GM23338 (cell line): ENCODE results near the gene KATNAL2. TPM values are rescaled to one million over a fixed set of nuclear protein-coding genes. Genes with fewer than 3 reads are reported as not detected.

Experiments used
- ATAC-seq: fragments of 200-7000 bp; cut with Tn5 transposase; 3 replicates; pipeline ENCODE4 v1.9.1; 2020
- DNase-seq: peaks from one replicate; pipeline ENCODE4 v3.0.0-alpha.2; 2015; ENCODE audit warnings: low spot score
- H2AFZ ChIP-seq: fragments of 200-600 bp; sonication (generic); 2 replicates; pipeline ENCODE4 v1.8.0; 2016; ENCODE audit warnings: antibody characterized with exemption, mild to moderate bottlenecking, moderate library complexity
- H3F3A ChIP-seq: fragments of 200-600 bp; sonication (generic); replicated peaks from 2 replicates; pipeline ENCODE4 v1.8.0; 2017; ENCODE audit warnings: antibody characterized with exemption, mixed run types, low read depth
- H3K27ac ChIP-seq: fragments of 200-600 bp; sonication (generic); 2 replicates; pipeline ENCODE4 v1.6.1; 2016; ENCODE audit warnings: low read depth
- H3K27me3 ChIP-seq: fragments of 200-600 bp; sonication (generic); 2 replicates; pipeline ENCODE4 v1.8.0; 2016; ENCODE audit warnings: mild to moderate bottlenecking, mixed run types, moderate library complexity; ENCODE audit not compliant: insufficient read depth
- H3K36me3 ChIP-seq: fragments of 200-600 bp; sonication (generic); 2 replicates; pipeline ENCODE4 v1.8.0; 2016; ENCODE audit warnings: mild to moderate bottlenecking; ENCODE audit not compliant: insufficient read depth
- H3K4me1 ChIP-seq: fragments of 200-600 bp; sonication (generic); 2 replicates; pipeline ENCODE4 v1.8.0; 2016; ENCODE audit warnings: mild to moderate bottlenecking, moderate library complexity; ENCODE audit not compliant: insufficient read depth
- H3K4me2 ChIP-seq: fragments of 200-600 bp; sonication (generic); 2 replicates; pipeline ENCODE4 v1.7.1; 2017; ENCODE audit warnings: mixed run types
- H3K4me3 ChIP-seq: fragments of 200-600 bp; sonication (generic); 2 replicates; pipeline ENCODE4 v1.6.1; 2016; ENCODE audit warnings: mixed run types
- H3K79me2 ChIP-seq: fragments of 200-600 bp; sonication (generic); replicated peaks from 2 replicates; pipeline ENCODE4 v1.8.0; 2017; ENCODE audit warnings: mild to moderate bottlenecking; ENCODE audit not compliant: insufficient read depth
- H3K9me2 ChIP-seq: fragments of 200-600 bp; sonication (generic); 2 replicates; pipeline ENCODE4 v1.8.0; 2017; ENCODE audit not compliant: insufficient read depth
- H4K20me1 ChIP-seq: fragments of 200-600 bp; sonication (generic); replicated peaks from 2 replicates; pipeline ENCODE4 v1.8.0; 2017; ENCODE audit warnings: mild to moderate bottlenecking; ENCODE audit not compliant: insufficient read depth
- H3K27ac Mint-ChIP-seq: 2 replicates; pipeline ENCODE4 v1.8.0; 2020; ENCODE audit warnings: inconsistent platforms, mild to moderate bottlenecking, moderate library complexity, mixed read lengths
- H3K27me3 Mint-ChIP-seq: 3 replicates; pipeline ENCODE4 v1.8.0; 2022; ENCODE audit warnings: low read depth, mild to moderate bottlenecking, moderate library complexity, mixed read lengths, inconsistent platforms; ENCODE audit not compliant: insufficient read depth, poor library complexity
- H3K36me3 Mint-ChIP-seq: 3 replicates; pipeline ENCODE4 v1.8.0; 2021; ENCODE audit warnings: low read depth, mild to moderate bottlenecking, inconsistent platforms, moderate library complexity, mixed read lengths
- H3K4me1 Mint-ChIP-seq: 3 replicates; pipeline ENCODE4 v1.8.0; 2020; ENCODE audit warnings: mild to moderate bottlenecking, inconsistent platforms, mixed read lengths
- H3K4me3 Mint-ChIP-seq: 3 replicates; pipeline ENCODE4 v1.8.0; 2021; ENCODE audit warnings: moderate library complexity, mild to moderate bottlenecking, inconsistent platforms, mixed read lengths
- H3K9me3 Mint-ChIP-seq: 3 replicates; pipeline ENCODE4 v1.8.0; 2020; ENCODE audit warnings: moderate library complexity, mild to moderate bottlenecking, inconsistent platforms, mixed read lengths
- CREB1 ChIP-seq: fragments of 250-450 bp; sonication (Bioruptor Pico); IDR thresholded peaks from 2 replicates; pipeline ENCODE4 v1.5.0; 2020; ENCODE audit warnings: low read depth, mild to moderate bottlenecking, moderate library complexity
- ETS1 ChIP-seq: IDR thresholded peaks from 2 replicates; pipeline ENCODE4 v1.6.1; 2016; ENCODE audit warnings: antibody characterized with exemption
- EZH2phosphoT487 ChIP-seq: fragments of 200-600 bp; sonication (generic); IDR thresholded peaks from one replicate; pipeline ENCODE4 v1.8.1; 2018; ENCODE audit warnings: antibody characterized with exemption; ENCODE audit not compliant: unreplicated experiment
- NANOG ChIP-seq: IDR thresholded peaks from 2 replicates; pipeline ENCODE4 v1.6.1; 2016; ENCODE audit warnings: antibody characterized with exemption, borderline replicate concordance
- POLR2AphosphoS5 ChIP-seq: IDR thresholded peaks from 2 replicates; pipeline ENCODE4 v1.6.1; 2016; ENCODE audit warnings: antibody characterized with exemption, low read depth
- REST ChIP-seq: IDR thresholded peaks from one replicate; pipeline ENCODE4 v1.6.1; 2018; ENCODE audit warnings: antibody characterized with exemption; ENCODE audit not compliant: unreplicated experiment
- ZNF331 ChIP-seq: fragments of 250-450 bp; sonication (Bioruptor Pico); IDR thresholded peaks from 2 replicates; pipeline ENCODE4 v1.5.0; 2020; ENCODE audit warnings: low read depth, mild to moderate bottlenecking, moderate library complexity
- ZNF462 ChIP-seq: fragments of 250-450 bp; sonication (Bioruptor Pico); IDR thresholded peaks from 2 replicates; pipeline ENCODE4 v1.5.0; 2020; ENCODE audit warnings: mild to moderate bottlenecking, moderate library complexity
- polyA plus RNA-seq: library from polyadenylated mRNA; unstranded; fragments of >200 nt; fragmentation: Nextera tagmentation; extraction: Ambion mirVana; gene quantifications from 2 replicates; pipeline ENCODE4 v1.2.1, GENCODE V29; 2016
- total RNA-seq: library from RNA; depleted of rRNA; stranded (reverse); fragments of >200 nt; shearing (Covaris generic); gene quantifications from 2 replicates; pipeline ENCODE4 v1.2.3, GENCODE V29; 2014

The KATNAL2 gene
- total and polyA plus RNA-seq, 2 experiments from 2014 or later: 11.8 TPM

GRCh38 chr18:46891742-46892214 lies 25.6 kb upstream of the KATNAL2 start:
- TF ChIP-seq POLR2AphosphoS5: no peak
- no peak for TF ChIP-seq REST
- TF ChIP-seq EZH2phosphoT487: no peak
- TF ChIP-seq ETS1: no peak
- TF ChIP-seq NANOG: no peak
- TF ChIP-seq ZNF331 (CRISPR knock-in tag): no peak
- no peak for TF ChIP-seq ZNF462 (CRISPR knock-in tag)
- TF ChIP-seq CREB1 (CRISPR knock-in tag): no peak
- Histone ChIP-seq H3K27ac (no peak overlapping the region), H4K20me1 (0 out of 2 replicates have a peak, but pooled peaks cover 11% of the 10 kb centered on the region), H3K4me2 (no peak overlapping the region), H3K4me3 (no peak overlapping the region), H3F3A (no peaks in the 10 kb centered on the region), H3K36me3 (peaks cover 22% of the 10 kb centered on the region), H3K27me3 (no peaks in the 10 kb centered on the region), H3K9me2 (no peaks in the 10 kb centered on the region), H3K4me1 (peaks cover 8% of the 10 kb centered on the region), H2AFZ (no peak overlapping the region), H3K79me2 (peaks cover 100% of the 10 kb centered on the region)
- Mint-ChIP-seq H3K27me3 (peaks cover 2% of the 10 kb centered on the region), H3K4me3 (no peak overlapping the region), H3K9me3 (peaks cover 39% of the 10 kb centered on the region), H3K27ac (no peak overlapping the region), H3K36me3 (peaks cover 68% of the 10 kb centered on the region), H3K4me1 (peaks cover 12% of the 10 kb centered on the region)
- DNase-seq (no peak), ATAC-seq (no peak)
